ENCODE data around the gene FBXW7.

Gene FBXW7

DNA sequence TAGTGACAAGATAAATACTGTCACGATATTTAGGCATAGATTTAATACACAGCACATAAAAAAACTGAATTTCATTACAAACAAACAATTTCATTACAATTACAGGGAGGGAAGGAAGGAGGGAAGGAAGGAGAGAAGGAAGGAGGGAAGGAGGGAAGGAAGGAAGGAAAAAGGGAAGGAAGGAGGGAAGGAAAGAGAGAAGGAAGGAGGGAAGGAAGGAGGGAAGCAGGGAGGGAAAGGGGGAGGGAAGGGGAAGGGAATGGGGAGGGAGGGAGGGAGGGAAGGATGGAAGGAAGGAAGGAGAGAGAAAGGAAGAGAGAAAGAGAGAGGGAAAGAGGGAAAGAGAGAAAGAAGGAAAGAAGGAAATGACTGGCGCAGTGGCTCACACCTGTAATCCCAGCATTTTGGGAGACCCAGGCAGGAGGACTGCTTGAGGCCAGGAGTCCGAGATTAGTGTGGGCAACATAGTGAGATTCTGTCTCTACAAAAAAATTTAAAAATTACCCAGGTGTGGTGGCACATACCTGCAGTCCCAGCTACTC, 64.6 kb downstream of the FBXW7 start:
- DNase-seq (ENCODE audit: low read depth in 3 of 3): no peak

DNA sequence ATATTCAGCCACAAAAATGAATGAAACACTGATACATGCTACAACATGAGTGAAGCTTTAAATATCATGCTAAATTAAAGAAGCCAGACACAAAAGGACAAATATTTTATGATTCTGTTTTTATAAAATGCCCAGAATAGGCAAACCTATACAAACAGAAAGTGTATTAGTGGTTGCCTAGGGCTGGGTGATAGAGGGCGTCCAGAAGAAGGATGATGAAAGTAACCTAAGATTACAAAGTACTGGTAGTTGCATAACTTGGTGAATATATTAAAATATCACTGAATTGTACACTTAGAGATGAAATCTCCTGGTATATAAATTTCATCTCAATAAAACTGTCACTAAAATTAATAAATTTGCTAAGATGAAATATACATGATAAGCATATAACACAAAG, 67.5 kb downstream of the FBXW7 start:
- no peak for DNase-seq (ENCODE audit: low read depth in 3 of 3)

DNA sequence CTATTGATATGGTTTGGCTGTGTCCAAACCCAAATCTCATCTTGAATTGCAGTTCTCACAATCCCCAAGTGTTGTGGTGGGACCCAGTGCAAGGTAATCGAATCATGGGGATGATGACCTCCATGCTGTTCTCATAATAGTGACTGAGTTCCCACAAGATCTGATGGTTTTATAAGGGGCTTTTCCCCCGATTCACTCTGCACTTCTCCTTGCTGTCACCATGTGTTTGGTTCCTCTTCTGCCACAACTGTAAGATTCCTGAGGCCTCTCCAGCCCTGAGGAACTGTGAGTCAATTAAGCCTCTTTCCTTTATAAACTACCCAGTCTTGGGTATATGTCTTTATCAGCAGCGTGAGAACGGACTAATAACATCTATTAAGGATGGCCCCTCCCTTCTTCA, 68.8 kb downstream of the FBXW7 start:
- DNase-seq (ENCODE audit: low read depth in 3 of 3): no peak

DNA sequence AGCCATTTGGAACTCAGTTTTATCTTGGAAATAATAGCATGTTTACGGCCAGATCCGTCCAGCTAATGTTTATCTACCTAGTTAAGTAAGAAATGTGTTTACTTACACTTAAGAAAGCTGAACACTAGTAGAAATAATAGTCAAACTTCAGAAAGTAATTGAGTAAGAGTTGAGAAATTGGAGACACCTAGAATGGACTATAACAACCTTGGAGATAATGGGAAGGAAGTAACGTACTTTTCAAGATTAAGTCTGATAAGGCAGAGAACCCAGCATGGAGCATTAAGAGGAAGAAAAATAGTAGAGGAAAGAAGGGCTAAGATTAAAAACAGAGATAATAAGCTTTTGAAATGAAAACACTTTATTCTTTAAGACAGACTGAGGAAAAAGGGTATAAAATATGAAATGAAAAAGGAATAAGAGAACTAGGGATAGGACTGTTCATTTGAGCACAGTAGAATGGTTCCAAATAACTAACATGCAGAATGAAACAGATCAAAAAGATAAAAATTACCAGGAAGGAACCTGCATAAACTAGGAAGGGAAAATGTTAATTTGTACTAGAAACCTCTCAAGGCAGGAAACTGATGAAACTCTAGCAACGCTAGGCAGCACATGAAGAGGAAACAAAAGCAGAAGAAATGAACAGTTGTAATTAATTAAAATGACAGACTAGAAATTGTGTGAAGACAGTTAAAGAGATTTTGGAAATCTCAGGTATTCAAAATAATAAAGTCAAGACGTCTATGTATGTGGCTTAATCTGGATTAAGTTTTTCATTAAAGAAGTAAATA, 71.7 kb downstream of the FBXW7 start:
- DNase-seq (ENCODE audit: low read depth in 3 of 3): no peak

- DNase-seq (ENCODE audit: low read depth in 3 of 3): no peak
Measured at GRCh38 chr4:152463562-152463961, 72.3 kb downstream of the FBXW7 start.

DNA sequence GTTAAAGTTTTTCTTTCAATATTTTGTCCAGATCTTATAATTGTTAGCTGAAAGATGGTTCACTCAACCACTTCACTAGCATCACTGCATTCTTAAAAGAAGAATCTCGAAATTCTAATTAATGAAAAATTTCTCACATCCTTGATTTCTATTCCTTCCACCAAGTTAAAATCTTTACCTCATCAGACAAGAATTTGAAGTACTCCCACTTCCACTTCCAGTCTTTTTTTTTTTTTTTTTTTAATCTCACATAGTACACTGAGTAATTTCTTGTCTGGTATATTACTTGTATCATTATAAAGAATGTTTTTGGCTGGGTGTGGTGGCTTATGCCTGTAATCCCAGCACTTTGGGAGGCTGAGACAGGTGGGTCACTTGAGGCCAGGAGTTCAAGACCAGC, 73.2 kb downstream of the FBXW7 start:
- DNase-seq (ENCODE audit: low read depth in 3 of 3): no peak

DNA sequence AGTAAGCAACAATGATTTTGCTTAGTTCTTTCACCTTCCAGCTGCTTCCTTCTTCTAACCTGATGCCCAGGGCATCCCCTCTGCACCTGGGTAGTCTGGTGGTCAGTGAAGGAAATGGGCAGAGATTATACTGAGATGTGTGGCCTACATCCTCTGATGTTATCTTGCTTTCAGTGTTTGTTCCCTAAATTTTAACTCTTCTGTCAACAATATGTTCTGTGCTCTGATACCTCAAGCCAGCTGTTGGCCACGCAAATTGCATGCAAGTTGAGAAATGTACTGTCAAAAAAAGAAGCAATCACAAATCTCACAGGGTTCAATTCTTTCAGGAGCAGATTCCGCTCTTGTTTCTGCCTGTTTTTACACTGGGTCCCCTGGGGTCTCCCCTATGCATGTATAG, 73.8 kb downstream of the FBXW7 start:
- no peak for DNase-seq (ENCODE audit: low read depth in 3 of 3)

DNA sequence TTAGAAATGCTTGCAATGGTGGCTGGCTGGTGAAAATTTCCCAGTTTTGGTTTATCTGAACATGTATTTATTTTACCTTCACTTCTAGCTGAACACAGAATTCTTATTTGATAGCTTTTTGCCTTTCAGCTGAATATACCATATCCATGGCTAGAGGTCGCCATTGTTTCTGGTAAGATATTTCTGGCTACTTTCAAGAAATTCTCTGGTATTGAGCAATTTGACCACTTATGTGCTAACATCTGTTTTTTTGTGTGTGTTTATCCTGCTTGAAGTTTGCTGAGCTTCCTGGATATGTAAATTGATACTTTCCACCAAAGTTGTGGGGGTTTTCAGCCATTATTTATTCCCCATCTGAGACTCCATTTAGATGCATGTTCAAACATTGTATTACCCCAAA, 75.4 kb downstream of the FBXW7 start:
- DNase-seq (ENCODE audit: low read depth in 3 of 3): no peak

DNA sequence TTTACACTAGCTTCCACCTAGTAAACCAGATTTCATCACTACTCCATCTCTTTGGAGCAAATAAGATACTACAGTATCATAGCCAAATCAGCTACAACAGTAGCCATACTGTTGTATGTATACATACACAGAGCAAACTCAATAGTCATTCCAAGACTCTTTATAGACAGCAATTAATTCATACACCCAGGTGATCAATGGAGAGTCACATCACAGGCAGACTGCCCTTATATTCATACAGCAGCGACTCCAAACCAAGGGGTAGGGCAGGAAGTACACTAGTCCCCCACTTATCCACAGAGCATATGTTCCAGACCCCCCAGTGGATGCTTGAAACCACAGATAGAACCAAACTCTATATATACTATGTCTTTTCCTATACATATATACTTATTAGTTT, 76.6 kb downstream of the FBXW7 start:
- no peak for DNase-seq (ENCODE audit: low read depth in 3 of 3)

DNA sequence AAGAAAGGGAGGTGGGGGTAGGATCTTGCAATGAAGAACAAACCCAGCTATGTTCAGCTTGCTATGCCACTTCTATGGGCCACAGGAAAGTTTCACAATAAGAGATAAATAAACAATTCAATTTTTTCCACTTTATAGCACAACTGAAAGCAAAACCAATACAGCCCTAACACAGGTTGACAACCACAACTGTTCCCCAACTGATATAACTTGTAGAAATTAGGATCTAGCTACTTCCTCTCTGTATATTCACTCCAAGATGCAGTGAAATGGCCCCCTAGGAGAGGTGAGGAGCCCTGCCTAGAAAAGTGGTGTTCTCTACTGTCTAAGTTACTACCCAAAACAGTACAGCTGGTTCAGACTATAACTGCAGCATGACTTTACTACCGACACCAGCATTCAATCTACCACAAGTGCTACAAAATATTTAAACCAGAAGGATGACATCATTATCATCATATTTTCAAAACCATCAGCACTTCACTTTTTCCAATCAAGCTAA, 77.0 kb downstream of the FBXW7 start:
- DNase-seq (ENCODE audit: low read depth in 3 of 3): no peak

DNA sequence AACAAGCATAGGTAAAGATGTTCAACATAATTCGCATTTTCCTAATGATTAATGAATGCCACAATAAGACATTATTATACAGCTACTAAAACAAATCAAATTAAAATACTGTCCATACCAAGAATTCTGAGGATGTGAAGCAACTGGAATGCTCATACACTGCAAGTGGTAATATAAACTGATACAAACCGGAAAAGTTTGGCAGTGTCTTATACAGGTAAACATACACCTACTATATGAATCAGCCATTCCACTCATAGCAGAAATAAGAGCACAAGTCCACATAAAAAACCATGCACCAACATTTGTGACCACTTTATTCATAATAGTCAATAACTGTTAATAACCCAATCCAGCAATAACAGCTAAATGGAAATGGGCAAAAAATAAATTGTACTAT, 79.3 kb downstream of the FBXW7 start:
- no peak for DNase-seq (ENCODE audit: low read depth in 3 of 3)

DNA sequence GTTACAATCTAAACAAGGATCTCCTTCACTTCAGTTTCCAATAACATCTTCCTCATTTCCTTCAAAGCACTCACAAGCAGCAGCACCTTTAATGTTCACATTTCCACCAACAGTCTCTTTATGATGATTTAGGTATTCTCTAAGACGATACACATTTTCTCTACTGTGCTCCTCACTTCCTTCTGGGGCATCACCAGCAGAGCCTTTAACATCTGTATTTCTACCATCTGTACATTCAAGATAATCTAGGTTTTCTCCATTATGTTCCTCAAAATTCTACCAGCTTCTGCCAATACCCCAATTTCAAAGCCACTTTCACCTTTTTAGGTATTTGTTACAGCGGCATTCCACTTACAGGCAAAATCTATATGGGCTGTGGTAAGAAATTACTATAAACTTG, 80.6 kb downstream of the FBXW7 start:
- no peak for DNase-seq (ENCODE audit: low read depth in 3 of 3)

- no peak for DNase-seq (ENCODE audit: low read depth in 3 of 3)
Measured at GRCh38 chr4:152454398-152455011, 81.4 kb downstream of the FBXW7 start.

DNA sequence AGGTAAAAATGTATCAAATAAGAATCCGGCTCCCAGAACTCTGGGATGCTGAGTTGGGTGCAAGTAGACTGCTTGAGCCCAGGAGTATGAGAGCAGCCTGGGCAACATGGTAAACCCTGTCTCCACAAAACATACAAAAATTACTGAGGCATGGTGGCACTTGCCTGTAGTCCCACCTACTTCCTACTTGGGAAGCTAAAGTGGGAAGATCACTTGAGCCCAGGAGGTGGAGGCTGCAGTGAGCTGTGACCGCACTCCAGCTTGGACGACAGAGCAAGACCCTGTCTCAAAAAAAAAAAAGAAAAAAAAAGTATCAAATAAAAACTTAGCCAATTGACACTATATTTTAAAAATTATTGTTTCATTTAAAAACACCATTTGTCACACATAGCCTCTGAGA, 84.4 kb downstream of the FBXW7 start:
- no peak for DNase-seq (ENCODE audit: low read depth in 3 of 3)

DNA sequence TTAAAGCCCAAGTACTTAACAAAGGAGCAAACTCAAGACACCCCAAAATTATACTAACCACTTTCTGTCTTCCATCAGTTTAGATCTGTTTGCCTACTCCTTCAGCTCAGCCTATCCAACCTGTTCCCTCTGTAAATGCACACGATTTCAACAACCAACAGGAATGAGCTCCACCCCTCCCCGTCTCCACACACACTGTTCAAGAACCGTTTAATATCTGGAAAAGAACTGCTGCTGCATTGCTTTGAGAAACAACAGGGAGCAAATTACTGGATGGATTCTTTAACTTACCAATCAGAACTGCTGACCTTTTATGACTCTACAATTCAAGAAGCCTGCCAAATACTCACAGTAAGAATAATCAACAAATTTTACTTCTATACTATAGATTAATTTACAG, 87.0 kb downstream of the FBXW7 start:
- no peak for DNase-seq (ENCODE audit: low read depth in 3 of 3)

DNA sequence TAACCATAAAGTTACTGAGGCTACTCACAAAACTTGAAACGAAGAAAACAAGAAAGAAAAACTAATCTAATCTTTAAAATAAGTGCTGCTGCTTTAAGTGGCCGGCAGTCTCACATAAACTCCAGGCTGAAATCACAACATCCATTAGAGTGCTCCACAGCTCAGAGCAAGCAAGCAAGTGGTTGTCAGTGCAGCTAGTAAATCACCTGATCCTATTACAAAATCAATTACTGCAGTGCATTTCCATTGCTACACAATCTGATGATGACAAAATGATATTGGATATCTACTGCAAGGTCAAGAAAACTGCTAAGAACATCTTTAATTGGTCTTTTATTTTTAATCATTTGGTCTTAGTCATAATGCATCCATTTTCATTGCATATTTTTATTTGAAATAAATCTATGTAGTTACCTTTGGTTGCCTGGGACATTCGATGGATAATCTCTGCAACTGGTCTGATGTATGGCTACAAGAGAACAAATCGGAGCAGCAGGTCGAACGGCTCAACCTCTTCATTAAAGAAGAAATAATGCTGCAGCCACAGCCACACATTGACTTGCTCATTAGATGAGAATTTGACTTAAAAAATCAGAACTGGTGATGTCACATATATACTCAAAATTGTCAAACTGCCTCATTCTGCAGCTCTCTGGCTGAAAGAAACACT, 87.7 kb downstream of the FBXW7 start:
- DNase-seq (ENCODE audit: low read depth in 3 of 3): no peak

- no peak for DNase-seq (ENCODE audit: low read depth in 3 of 3)
Measured at GRCh38 chr4:152443859-152444258, 92.0 kb downstream of the FBXW7 start.

- no peak for DNase-seq (ENCODE audit: low read depth in 3 of 3)
Measured at GRCh38 chr4:152437561-152437960, 98.3 kb downstream of the FBXW7 start.

DNA sequence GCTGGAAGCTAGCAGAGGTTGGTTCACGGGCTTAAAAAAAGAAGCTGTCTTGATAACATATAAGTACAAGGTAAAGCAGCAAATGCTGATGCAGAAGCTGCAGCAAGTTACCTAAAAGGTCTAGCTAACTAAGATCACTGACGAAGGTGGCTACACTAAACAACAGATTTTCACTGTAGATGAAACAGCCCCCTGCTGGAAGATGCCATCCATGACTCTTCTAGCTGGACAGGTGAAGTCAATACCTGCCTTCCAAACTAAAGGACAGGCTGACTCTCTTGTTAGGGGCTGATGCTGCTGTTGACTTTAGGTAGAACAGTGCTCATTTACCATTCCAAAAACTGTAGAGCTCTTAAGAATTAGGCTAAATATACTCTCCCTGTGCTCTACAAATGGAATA, 99.5 kb downstream of the FBXW7 start:
- no peak for DNase-seq (ENCODE audit: low read depth in 3 of 3)

DNA sequence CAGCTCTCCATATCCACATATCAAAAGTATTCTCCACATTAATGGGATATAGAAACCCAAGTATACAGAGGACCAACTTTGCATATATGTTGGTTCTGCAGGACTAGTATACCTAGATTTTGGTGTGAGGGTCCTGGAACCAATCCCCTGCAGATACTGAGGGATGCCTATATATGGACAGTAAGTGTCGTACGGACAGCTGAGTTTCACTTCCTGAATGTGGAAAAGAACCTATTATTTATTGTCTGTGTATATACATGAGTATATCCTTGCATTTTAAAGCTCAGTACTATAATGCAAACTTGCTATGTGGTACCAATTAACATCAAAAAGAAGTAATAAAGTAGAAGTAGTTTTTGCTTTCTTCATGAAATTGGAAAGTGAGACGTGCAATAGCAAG, 101.9 kb downstream of the FBXW7 start:
- DNase-seq (ENCODE audit: low read depth in 3 of 3): no peak

GRCh38 chr4:152431784-152432183, 104.1 kb downstream of the FBXW7 start:
- DNase-seq (ENCODE audit: low read depth in 3 of 3): no peak

GRCh38 chr4:152431291-152431690, 104.6 kb downstream of the FBXW7 start:
- DNase-seq (ENCODE audit: low read depth in 3 of 3): no peak

- no peak for DNase-seq (ENCODE audit: low read depth in 3 of 3)
Measured at GRCh38 chr4:152430507-152430906, 105.4 kb downstream of the FBXW7 start.
